RWPE2 (cell line): Measurements from ENCODE around the gene GPR62.

Experiments used
- ATAC-seq: fragments of 200-7000 bp; cut with Tn5 transposase; 3 replicates; pipeline ENCODE4 v1.9.1; 2021; ENCODE audit warnings: low read depth
- DNase-seq: peaks from one replicate; pipeline ENCODE4 v3.0.0-alpha.2; 2020; ENCODE audit warnings: low spot score
- H3K27ac ChIP-seq: fragments of 450-650 bp; 2 replicates; pipeline ENCODE4 v1.5.1; 2017; ENCODE audit warnings: mild to moderate bottlenecking; ENCODE audit not compliant: poor library complexity, severe bottlenecking
- H3K27me3 ChIP-seq: fragments of 250-450 bp; sonication (Bioruptor Pico); 2 replicates; pipeline ENCODE4 v1.5.1; 2021; ENCODE audit warnings: mild to moderate bottlenecking, moderate library complexity; ENCODE audit not compliant: insufficient read depth, poor library complexity, severe bottlenecking
- H3K36me3 ChIP-seq: fragments of 250-450 bp; sonication (Bioruptor Pico); 2 replicates; pipeline ENCODE4 v1.5.1; 2020; ENCODE audit warnings: low read depth, mild to moderate bottlenecking, moderate library complexity
- H3K4me1 ChIP-seq: fragments of 250-450 bp; sonication (Bioruptor Pico); 2 replicates; pipeline ENCODE4 v1.5.1; 2021; ENCODE audit warnings: mild to moderate bottlenecking, moderate library complexity; ENCODE audit not compliant: insufficient read depth, poor library complexity, severe bottlenecking
- H3K4me3 ChIP-seq: fragments of 250-450 bp; sonication (Bioruptor Pico); 2 replicates; pipeline ENCODE4 v1.5.1; 2021; ENCODE audit warnings: mild to moderate bottlenecking, moderate library complexity; ENCODE audit not compliant: severe bottlenecking
- H3K9me3 ChIP-seq: fragments of 250-450 bp; sonication (Bioruptor Pico); 2 replicates; pipeline ENCODE4 v1.5.1; 2021; ENCODE audit warnings: mild to moderate bottlenecking, moderate library complexity; ENCODE audit not compliant: severe bottlenecking
- CTCF ChIP-seq: fragments of 450-650 bp; IDR thresholded peaks from one replicate; pipeline ENCODE4 v1.5.1; 2017; ENCODE audit warnings: mild to moderate bottlenecking, moderate library complexity; ENCODE audit not compliant: poor library complexity, severe bottlenecking

The GPR62 gene

DNA sequence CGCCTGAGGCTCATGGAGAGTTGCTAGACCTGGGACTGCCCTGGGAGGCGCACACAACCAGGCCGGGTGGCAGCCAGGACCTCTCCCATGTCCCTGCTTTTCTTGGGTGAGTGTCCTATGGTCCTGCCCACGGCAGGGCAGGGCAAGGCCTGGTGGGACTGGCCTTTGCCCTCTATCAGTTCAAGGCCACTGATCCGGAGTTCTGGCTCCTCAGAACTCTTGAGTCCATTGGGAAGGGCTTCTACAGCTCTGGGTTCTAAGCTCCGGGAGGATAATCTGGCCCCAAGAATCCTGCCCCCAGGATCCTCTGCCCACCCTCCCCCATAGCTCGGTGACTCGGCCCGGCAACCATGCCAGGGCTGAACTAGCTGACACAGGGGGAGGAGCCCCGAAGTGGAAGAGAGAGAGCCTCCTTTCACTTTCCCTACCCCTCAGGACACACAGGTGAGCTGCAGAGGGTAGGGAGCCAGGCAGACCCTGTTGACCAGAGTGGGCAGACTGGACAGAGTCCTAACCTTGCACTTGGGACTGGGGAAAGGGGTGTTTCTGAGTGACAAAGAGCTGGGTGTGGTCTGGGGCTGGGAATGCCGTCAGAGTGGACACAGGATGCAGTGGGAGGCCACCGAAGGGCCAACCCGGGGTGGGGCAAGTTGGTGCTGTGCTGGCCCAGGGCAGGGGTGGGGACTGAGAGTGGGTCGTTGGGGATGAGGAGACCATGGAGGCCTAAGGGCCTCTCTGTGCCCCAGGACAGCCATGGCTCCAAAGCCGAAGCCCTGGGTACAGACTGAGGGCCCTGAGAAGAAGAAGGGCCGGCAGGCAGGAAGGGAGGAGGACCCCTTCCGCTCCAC, 12.4 kb upstream of the GPR62 start:
- ATAC-seq (peak; percentile 33), DNase-seq (peak; percentile 73)
- peak overlapping the region; percentile 28 for H3K4me3 ChIP-seq
- no peaks in the 10 kb centered on the region for H3K27me3 ChIP-seq
- H3K9me3 ChIP-seq, result no peaks in the 10 kb centered on the region
- peaks cover 9% of the 10 kb centered on the region for H3K4me1 ChIP-seq
- H3K36me3 ChIP-seq, result peaks cover 8% of the 10 kb centered on the region
- TF ChIP-seq CTCF, result no peak
- H3K27ac ChIP-seq, result peak overlapping the region; percentile 81

GRCh38 chr3:51943451-51944391, 11.5 kb upstream of the GPR62 start:
- Histone ChIP-seq H3K4me1 (peaks cover 9% of the 10 kb centered on the region), H3K9me3 (no peaks in the 10 kb centered on the region), H3K4me3 (no peak overlapping the region), H3K27ac (peak overlapping the region; percentile 81), H3K36me3 (peaks cover 8% of the 10 kb centered on the region; the same call in 1 of the 2 replicates), H3K27me3 (no peaks in the 10 kb centered on the region)
- DNase-seq (peak; percentile 42), ATAC-seq (no peak)
- TF ChIP-seq CTCF, result no peak

GRCh38 chr3:51944451-51945021, 10.6 kb upstream of the GPR62 start:
- Histone ChIP-seq H3K4me1 (peaks cover 9% of the 10 kb centered on the region), H3K4me3 (no peak overlapping the region), H3K36me3 (peaks cover 3% of the 10 kb centered on the region; the same call in 1 of the 2 replicates), H3K27me3 (no peaks in the 10 kb centered on the region), H3K9me3 (no peaks in the 10 kb centered on the region), H3K27ac (no peak overlapping the region)
- ATAC-seq (no peak), DNase-seq (peak; percentile 50)
- TF ChIP-seq CTCF, result no peak

- H3K27ac ChIP-seq, result no peak overlapping the region
- H3K9me3 ChIP-seq, result no peaks in the 10 kb centered on the region
- peak; percentile 56 for DNase-seq
- no peak for TF ChIP-seq CTCF
- no peak overlapping the region for H3K4me3 ChIP-seq
- peaks cover 9% of the 10 kb centered on the region for H3K4me1 ChIP-seq
- no peaks in the 10 kb centered on the region for H3K36me3 ChIP-seq
- ATAC-seq, result no peak
- H3K27me3 ChIP-seq, result no peaks in the 10 kb centered on the region
These were observed 9.9 kb upstream of the GPR62 start for GRCh38 chr3:51945031-51945840.
